Measurements from ENCODE around the gene TIAL1.

Gene TIAL1

GRCh38 chr10:119604468-119604867 lies 7.7 kb upstream of the TIAL1 start:
- TF ChIP-seq CTCF (IDR thresholded peaks at IDR 0.05; ENCODE audit: insufficient read depth, low read length, poor library complexity, severe bottlenecking) (no peak), EZH2phosphoT487 (conservative IDR thresholded peaks at IDR 0.05; ENCODE audit: low read length) (no peak)

GRCh38 chr10:119602241-119603095 lies 5.7 kb upstream of the TIAL1 start:
- Histone ChIP-seq H4K20me1 (ENCODE audit: low read depth, low read length) (no peaks in the 10 kb centered on the region), H3K9me2 (replicated peaks; ENCODE audit: insufficient read depth, low read length) (no peaks in the 10 kb centered on the region), H3K9me3 (ENCODE audit: insufficient read depth, low read length) (no peaks in the 10 kb centered on the region), H3F3A (ENCODE audit: insufficient read depth) (peaks cover 4% of the 10 kb centered on the region; the same call in 1 of the 2 replicates), H3K79me2 (ENCODE audit: insufficient read depth, low read length) (no peaks in the 10 kb centered on the region), H3K27ac (ENCODE audit: low read depth, low read length) (no peak overlapping the region), H3K4me2 (ENCODE audit: low read depth, low read length, poor library complexity, severe bottlenecking) (no peak overlapping the region), H2AFZ (ENCODE audit: low read depth, low read length, severe bottlenecking) (no peak overlapping the region), H3K9ac (ENCODE audit: low read length) (no peak overlapping the region), H3K36me3 (ENCODE audit: low read length) (no peaks in the 10 kb centered on the region), H3K4me3 (ENCODE audit: insufficient read depth, low read length, poor library complexity, severe bottlenecking) (no peak overlapping the region), H3K27me3 (ENCODE audit: low read length) (no peaks in the 10 kb centered on the region)
- TF ChIP-seq CTCF (IDR thresholded peaks at IDR 0.05; ENCODE audit: insufficient read depth, low read length, poor library complexity, severe bottlenecking) (peak; percentile 46), EZH2phosphoT487 (conservative IDR thresholded peaks at IDR 0.05; ENCODE audit: low read length) (no peak)

More at GRCh38 chr10:119604468-119604867, 7.7 kb upstream of the TIAL1 start:
- Histone ChIP-seq H2AFZ (ENCODE audit: low read depth, low read length, severe bottlenecking) (no peak overlapping the region), H3K9me3 (ENCODE audit: insufficient read depth, low read length) (no peaks in the 10 kb centered on the region), H3F3A (ENCODE audit: insufficient read depth) (no peaks in the 10 kb centered on the region), H3K4me2 (ENCODE audit: low read depth, low read length, poor library complexity, severe bottlenecking) (no peak overlapping the region), H3K4me3 (ENCODE audit: insufficient read depth, low read length, poor library complexity, severe bottlenecking) (no peak overlapping the region), H4K20me1 (ENCODE audit: low read depth, low read length) (no peaks in the 10 kb centered on the region), H3K27me3 (ENCODE audit: low read length) (no peaks in the 10 kb centered on the region), H3K36me3 (ENCODE audit: low read length) (no peaks in the 10 kb centered on the region), H3K79me2 (ENCODE audit: insufficient read depth, low read length) (no peaks in the 10 kb centered on the region), H3K9ac (ENCODE audit: low read length) (no peak overlapping the region), H3K9me2 (replicated peaks; ENCODE audit: insufficient read depth, low read length) (no peaks in the 10 kb centered on the region), H3K27ac (ENCODE audit: low read depth, low read length) (no peak overlapping the region)

GRCh38 chr10:119598397-119598796 lies 1.6 kb upstream of the TIAL1 start:
- no peak overlapping the region for H3K27ac ChIP-seq (ENCODE audit: low read depth, low read length)
- H3K79me2 ChIP-seq (ENCODE audit: insufficient read depth, low read length) = peaks cover 29% of the 10 kb centered on the region
- peak overlapping the region; percentile 97 for H3K9ac ChIP-seq (ENCODE audit: low read length)
- no peaks in the 10 kb centered on the region for H3K27me3 ChIP-seq (ENCODE audit: low read length)
- TF ChIP-seq EZH2phosphoT487 (conservative IDR thresholded peaks at IDR 0.05; ENCODE audit: low read length) (no peak), CTCF (IDR thresholded peaks at IDR 0.05; ENCODE audit: insufficient read depth, low read length, poor library complexity, severe bottlenecking) (no peak)
- H3K36me3 ChIP-seq (ENCODE audit: low read length) = peaks cover 13% of the 10 kb centered on the region; the same call in 1 of the 2 replicates
- H3K9me3 ChIP-seq (ENCODE audit: insufficient read depth, low read length) = no peaks in the 10 kb centered on the region
- H3F3A ChIP-seq (ENCODE audit: insufficient read depth) = peaks cover 8% of the 10 kb centered on the region
- peak overlapping the region; percentile 93 for H3K4me2 ChIP-seq (ENCODE audit: low read depth, low read length, poor library complexity, severe bottlenecking)
- H2AFZ ChIP-seq (ENCODE audit: low read depth, low read length, severe bottlenecking) = peak overlapping the region; percentile 37
- H3K4me3 ChIP-seq (ENCODE audit: insufficient read depth, low read length, poor library complexity, severe bottlenecking) = no peak overlapping the region
- H4K20me1 ChIP-seq (ENCODE audit: low read depth, low read length) = peaks cover 16% of the 10 kb centered on the region; the same call in 1 of the 2 replicates
- no peaks in the 10 kb centered on the region for H3K9me2 ChIP-seq (replicated peaks; ENCODE audit: insufficient read depth, low read length)
